NOMO-1 treated with DMSO at 0.1 percent for 48 hours (cell line): ENCODE results near the gene LRRC10B.
A peak's percentile ranks its signal among the peaks of the same experiment; 100 is the strongest.

Experiments used
- DNase-seq: peaks from one replicate; lab custom pipeline; 2025; ENCODE audit not compliant: unreplicated experiment; lab: John Stamatoyannopoulos, UW

The LRRC10B gene

GRCh38 chr11:61507012-61507768 lies 1.4 kb upstream of the LRRC10B start:
- no peak for DNase-seq

GRCh38 chr11:61509043-61510029 lies 787 bp downstream of the LRRC10B start:
- peak; percentile 81 for DNase-seq

- no peak for DNase-seq
Observed at GRCh38 chr11:61510166-61510919, 1.8 kb downstream of the LRRC10B start.

GRCh38 chr11:61510974-61511373 lies 2.4 kb downstream of the LRRC10B start:
- no peak for DNase-seq

- no peak for DNase-seq
Observed at GRCh38 chr11:61511383-61511782, 2.8 kb downstream of the LRRC10B start.

- no peak for DNase-seq
Observed at GRCh38 chr11:61512435-61512834, 3.9 kb downstream of the LRRC10B start.

GRCh38 chr11:61513143-61513765 lies 4.7 kb downstream of the LRRC10B start:
- DNase-seq, result no peak

GRCh38 chr11:61514050-61514917 lies 5.7 kb downstream of the LRRC10B start:
- no peak for DNase-seq

- no peak for DNase-seq
Observed at GRCh38 chr11:61515686-61516085, 7.1 kb downstream of the LRRC10B start.

- DNase-seq, result no peak
Observed at GRCh38 chr11:61516191-61516590, 7.6 kb downstream of the LRRC10B start.

- peak; percentile 3 for DNase-seq
Observed at GRCh38 chr11:61516675-61517572, 8.4 kb downstream of the LRRC10B start.

- DNase-seq, result no peak
Observed at GRCh38 chr11:61518032-61518795, 9.7 kb downstream of the LRRC10B start.

GRCh38 chr11:61522881-61523280 lies 14.3 kb downstream of the LRRC10B start:
- DNase-seq, result no peak

GRCh38 chr11:61524446-61524845 lies 15.9 kb downstream of the LRRC10B start:
- no peak for DNase-seq

GRCh38 chr11:61524963-61525587 lies 16.5 kb downstream of the LRRC10B start:
- no peak for DNase-seq

- no peak for DNase-seq
Observed at GRCh38 chr11:61526229-61526628, 17.7 kb downstream of the LRRC10B start.

- no peak for DNase-seq
Observed at GRCh38 chr11:61526956-61527731, 18.6 kb downstream of the LRRC10B start.
